SU-DHL-6 (cell line): ENCODE data around the gene PHTF1.

ENCODE experiments used
- CTCF ChIP-seq: fragments of 200-600 bp; sonication (generic); IDR thresholded peaks from one replicate; pipeline ENCODE4 v1.5.1; 2017; ENCODE audit warnings: antibody characterized with exemption, mild to moderate bottlenecking, low read length, moderate library complexity; ENCODE audit not compliant: insufficient read depth, poor library complexity, severe bottlenecking
- EZH2phosphoT487 ChIP-seq: fragments of 200-600 bp; sonication (generic), shearing (Covaris generic); conservative IDR thresholded peaks from 2 replicates; pipeline ENCODE4 v1.6.1; 2018; ENCODE audit warnings: mild to moderate bottlenecking, antibody characterized with exemption, low read length, moderate library complexity, mixed read lengths

- TF ChIP-seq CTCF (no peak), EZH2phosphoT487 (no peak)
These were observed 95.9 kb downstream of the PHTF1 start for GRCh38 chr1:113663165-113663951.
